ENCODE data around the gene TLE3.

- TF ChIP-seq POLR2A (IDR thresholded peaks at IDR 0.05; ENCODE audit: low read length) (no peak), GATA1 (IDR thresholded peaks at IDR 0.05; ENCODE audit: low read depth, low read length) (no peak)
These were observed 13.3 kb downstream of the TLE3 start for GRCh38 chr15:70084461-70084860.
